Measurements from ENCODE around the gene CCDC3. TPM values are rescaled to one million over a fixed set of nuclear protein-coding genes. Genes with fewer than 3 reads are reported as not detected.

CCDC3 gene
- total RNA-seq, 1 donor from 2014 or later, result 4.7 TPM

DNA sequence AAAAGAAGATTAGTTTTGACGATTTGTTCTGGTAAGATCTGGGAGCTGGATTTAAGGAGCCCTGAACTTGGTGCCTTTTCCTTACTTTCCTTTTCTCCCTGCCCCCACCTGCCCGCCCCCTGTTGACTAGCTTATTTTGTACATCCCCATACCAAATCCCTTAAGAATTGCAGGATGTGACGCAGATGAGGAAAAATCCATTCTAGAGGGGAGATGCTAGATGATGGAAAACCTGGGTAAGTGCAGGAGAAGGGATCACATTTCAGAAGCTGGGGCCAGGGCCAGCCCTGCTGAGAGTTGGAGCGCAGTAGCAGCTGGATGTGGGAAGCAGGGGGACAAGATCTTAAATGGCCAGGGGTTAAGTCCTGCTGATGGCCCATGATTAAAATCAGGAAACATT, 93.9 kb downstream of the CCDC3 start:
- DNase-seq (ENCODE audit: missing footprints), result no peak
- ATAC-seq, result no peak
- intact Hi-C loops (cut with DNase I), result no loop called here

DNA sequence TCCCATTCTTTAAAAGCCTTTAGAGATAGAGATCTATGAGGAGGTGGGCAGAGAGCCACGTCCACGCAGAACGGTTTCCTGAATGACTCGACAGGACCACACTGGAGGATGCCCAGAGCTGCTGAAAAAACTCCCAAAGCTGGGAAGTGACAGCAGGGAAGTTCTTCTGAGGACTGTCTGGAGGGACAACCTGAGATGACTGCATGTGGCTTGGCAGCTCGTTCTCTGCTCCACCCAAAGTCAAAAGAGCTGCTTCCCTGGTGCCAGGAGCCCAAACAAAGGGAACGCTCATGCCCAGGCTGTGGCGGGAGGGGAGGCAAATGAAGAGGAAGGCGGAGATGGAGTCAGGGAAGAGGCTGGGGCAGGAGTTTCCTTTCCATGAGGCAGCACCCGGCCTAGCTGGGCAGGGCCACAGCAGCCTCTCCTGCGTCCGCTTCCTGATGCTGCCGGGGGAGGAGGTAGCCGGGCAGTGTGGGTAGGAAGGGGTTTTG, 95.4 kb downstream of the CCDC3 start:
- ATAC-seq, result no peak
- intact Hi-C loops (cut with DNase I), result no loop called here
- DNase-seq (ENCODE audit: missing footprints), result no peak

DNA sequence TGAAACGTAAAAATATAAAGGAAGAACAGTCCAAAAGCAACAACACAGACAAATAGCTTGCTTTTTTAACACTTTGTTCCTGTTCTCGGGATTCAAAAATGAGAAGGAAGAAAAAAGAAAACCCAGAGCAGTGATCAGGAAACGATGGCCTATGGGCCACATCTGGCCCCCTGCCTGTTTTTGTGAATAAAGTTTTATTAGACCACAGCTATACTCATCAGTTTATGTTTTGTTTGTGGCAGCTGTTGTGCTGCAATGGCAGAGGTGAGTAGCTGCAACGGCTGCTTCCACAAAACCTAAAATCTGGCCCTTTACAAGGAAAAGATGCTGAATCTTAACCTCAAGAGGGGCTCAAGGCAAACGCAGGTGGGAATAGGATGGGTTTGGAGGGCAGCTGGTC, 96.4 kb downstream of the CCDC3 start:
- DNase-seq (ENCODE audit: missing footprints) (no peak), ATAC-seq (no peak)
- intact Hi-C loops (cut with DNase I), result no loop called here

DNA sequence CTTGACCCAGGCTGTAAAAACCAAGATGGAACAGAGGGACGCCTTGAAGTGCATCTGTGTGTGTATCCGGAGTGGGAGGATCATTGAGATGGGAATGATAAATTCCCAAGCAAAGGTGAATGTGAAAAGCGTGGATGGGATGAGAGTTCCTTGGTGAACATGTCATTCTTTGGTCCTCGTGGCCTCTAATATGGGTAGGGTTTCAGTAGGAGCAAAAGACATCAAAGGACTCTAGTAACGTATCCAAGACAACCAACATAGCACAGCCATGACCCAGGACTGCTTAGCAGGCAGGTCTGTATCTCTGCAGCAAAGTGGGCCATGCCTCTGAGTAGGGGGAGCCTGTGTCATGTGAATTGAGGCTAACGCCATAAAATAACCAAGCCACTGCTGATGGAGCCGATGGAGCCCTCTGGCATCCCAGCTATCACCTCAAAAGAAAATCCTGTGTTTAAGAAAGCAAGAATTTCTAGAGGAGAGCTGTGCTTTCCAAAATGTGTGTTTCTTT, 98.6 kb downstream of the CCDC3 start:
- ATAC-seq (no peak), DNase-seq (ENCODE audit: missing footprints) (no peak)
- intact Hi-C loops (cut with DNase I), result loop anchor here (1.0 to 5.0 kb wide), 3 partner anchors 121 to 184 kb away; no protein-coding TSS in a partner anchor

DNA sequence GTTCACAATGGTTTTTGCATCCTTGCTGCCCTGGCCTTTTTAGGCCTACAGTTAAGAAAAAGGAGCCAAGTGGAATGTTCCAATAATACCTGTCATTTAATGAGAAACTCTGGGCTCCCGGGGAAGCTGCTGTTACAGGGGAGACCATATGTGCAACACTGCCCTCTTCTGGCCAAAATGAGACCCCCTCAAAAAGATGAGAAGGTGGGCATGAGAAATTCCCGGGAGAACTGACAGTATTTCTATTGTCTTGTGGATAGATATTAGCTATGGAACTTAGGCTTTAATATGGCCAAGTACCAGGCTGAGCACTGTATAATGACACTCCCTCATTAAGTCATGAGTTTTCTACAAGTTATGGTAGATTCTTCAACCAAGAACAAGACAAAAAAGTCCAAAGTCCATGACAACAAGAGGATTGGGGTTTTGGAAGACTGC, 99.4 kb downstream of the CCDC3 start:
- DNase-seq (ENCODE audit: missing footprints) (no peak), ATAC-seq (no peak)
- intact Hi-C loops (cut with DNase I), result loop anchor here (1.0 to 5.0 kb wide), 3 partner anchors 120 to 183 kb away; no protein-coding TSS in a partner anchor

DNA sequence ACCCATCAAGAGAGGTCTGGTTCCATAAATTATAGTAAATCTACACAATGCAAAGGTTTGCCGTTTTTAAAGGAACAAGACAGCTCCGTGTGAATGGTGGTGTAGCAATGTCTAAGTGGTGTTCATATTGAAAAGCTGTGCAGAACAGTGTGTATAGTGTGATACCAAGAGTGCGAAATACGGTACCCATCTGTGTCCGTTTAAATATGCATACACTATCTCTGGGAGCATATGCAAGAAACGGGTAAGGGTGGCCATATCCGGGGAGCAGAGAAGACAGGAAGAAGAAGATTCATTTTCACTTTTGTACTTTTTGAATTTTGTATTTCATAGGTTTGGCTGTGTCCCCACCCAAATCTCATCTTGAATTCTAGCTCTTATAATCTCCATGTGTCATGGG, 102.0 kb downstream of the CCDC3 start:
- ATAC-seq (no peak), DNase-seq (ENCODE audit: missing footprints) (no peak)
- intact Hi-C loops (cut with DNase I), result no loop called here

DNA sequence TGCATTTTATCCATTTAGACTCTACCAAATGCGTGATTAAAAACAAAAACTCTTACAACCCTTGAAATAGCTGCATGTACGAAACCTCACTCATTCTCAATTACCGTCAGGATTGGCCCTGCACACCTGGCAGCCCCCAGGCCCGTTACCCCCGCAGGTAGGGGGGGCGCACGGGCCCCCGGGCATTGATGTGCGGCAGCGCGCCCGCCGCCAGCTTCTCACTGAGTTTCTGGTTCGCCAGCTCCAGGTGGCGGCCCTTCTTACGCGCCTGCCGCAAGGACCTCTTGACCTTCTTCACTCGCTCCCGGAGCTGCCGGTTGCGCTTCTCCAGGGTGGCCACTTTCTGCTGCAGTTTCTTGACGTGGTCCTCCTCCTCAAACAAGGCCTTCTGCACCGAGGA, 103.2 kb downstream of the CCDC3 start:
- ATAC-seq, result no peak
- DNase-seq (ENCODE audit: missing footprints), result no peak
- intact Hi-C loops (cut with DNase I), result no loop called here

DNA sequence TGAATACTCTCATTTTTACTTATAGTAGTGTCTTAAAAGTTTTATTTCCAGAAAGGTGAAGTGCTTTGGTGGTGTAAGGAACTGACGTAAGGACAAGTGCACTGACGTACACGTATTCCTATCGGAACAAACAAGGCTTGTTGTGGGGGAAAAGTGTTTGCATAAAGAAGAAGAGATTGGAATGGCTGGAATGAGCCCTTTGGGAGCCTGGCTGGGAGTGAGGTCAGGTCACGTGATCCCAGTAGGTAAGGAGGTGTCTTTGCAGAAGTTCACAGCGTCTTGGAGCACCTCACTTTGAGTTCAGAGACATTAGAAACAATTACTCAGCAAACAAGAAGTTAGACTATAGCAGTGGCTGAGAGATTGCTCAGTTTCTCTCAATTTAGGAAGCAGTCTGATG, 104.2 kb downstream of the CCDC3 start:
- DNase-seq (ENCODE audit: missing footprints) (no peak), ATAC-seq (no peak)
- intact Hi-C loops (cut with DNase I), result no loop called here

DNA sequence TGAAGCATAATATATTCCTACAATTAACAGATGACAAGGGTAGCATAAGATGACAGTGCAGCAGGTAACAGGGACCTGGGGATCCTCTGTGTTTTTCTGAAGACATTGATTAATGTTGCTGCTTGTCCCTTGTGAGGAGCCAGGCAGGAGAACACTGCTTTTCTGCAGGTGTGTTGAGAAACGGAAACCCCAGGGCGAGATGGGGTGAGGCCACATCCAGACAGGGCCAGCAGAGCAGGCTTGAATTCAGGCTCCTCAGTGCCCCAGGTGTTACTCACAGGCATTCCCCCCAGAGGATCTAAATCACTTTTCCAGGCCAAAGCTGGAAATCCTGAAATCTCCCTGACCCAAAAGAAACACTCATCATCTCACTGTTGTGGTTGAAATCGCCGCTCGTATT, 105.3 kb downstream of the CCDC3 start:
- DNase-seq (ENCODE audit: missing footprints) (no peak), ATAC-seq (no peak)
- intact Hi-C loops (cut with DNase I), result no loop called here

DNA sequence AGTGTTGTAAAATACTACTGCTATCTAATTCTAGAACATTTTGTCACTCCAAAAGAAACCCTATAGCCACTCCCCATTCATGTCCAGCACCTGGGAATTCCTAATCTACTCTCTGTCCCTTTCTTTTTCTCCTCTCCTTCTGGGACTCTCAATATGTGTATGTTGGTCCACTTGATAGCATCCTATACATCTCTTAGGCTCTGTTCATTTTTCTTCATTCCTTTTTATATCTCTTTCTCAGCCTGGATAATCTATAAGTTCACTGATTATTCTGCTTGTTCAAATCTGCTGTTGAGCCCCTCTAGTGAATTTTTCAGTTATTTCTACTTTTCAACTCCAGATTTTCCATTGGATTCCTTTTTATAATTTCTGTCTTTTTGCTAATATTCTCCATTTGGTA, 108.6 kb downstream of the CCDC3 start:
- DNase-seq (ENCODE audit: missing footprints) (no peak), ATAC-seq (no peak)
- intact Hi-C loops (cut with DNase I), result no loop called here

DNA sequence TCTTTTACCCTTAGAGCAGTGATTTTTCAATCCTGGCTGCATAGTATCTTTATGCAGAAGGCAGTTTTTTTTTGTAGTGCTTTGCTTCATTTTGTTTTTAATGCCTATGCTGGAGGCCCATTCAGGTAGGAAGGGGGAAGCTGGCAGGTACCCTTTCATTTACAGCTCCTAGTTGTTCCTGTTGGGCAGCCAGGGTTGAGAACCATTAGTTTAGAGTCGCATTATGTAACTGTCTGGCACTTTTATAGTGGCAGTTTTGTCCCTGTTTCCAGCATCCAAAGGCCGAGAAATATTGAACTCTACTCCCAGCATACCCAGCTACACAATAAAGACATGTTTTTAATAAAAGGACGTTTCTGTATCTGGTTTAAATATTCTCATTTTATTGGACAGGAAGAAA, 110.6 kb downstream of the CCDC3 start:
- no peak for ATAC-seq
- DNase-seq (ENCODE audit: missing footprints), result no peak
- intact Hi-C loops (cut with DNase I), result no loop called here

DNA sequence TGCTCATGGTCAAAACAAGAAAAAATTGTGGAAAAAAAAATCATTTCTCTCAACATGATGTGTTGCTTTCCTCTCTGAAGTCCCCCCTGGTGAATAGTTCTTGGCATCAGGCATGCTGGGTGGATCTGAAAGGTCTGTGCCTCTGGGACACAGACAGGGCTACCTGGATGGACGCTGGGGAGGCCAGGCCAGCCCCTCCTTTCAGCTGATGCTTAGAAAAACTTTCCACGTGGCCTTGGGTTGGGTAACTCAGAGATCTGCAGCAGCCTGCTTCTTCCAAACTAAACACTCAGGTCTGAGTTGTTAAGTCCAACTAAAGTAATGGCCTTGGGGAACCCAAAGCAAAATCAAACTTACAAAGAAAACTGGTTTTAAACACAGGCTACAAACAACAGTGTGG, 113.0 kb downstream of the CCDC3 start:
- ATAC-seq, result no peak
- no peak for DNase-seq (ENCODE audit: missing footprints)
- intact Hi-C loops (cut with DNase I), result no loop called here

DNA sequence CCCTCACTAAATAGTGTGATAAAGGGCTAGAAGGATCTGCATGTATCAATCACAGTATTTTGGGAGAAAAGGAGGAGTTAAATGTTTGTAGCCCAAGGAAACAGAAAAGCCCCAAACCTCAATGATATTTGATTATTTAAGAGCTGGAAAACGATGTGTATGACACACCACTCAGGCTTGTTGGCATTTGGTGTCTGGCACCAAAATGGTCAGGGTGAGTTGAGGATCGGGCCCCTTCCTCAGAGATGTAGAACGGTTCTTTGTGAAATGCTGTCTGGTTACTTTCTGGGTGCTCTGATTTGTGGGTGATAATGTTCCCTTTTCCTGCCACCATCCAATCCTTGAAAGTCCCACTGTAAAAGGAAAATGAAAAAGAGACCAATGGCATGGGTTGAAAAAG, 113.7 kb downstream of the CCDC3 start:
- no peak for ATAC-seq
- intact Hi-C loops (cut with DNase I), result no loop called here
- DNase-seq (ENCODE audit: missing footprints), result no peak

DNA sequence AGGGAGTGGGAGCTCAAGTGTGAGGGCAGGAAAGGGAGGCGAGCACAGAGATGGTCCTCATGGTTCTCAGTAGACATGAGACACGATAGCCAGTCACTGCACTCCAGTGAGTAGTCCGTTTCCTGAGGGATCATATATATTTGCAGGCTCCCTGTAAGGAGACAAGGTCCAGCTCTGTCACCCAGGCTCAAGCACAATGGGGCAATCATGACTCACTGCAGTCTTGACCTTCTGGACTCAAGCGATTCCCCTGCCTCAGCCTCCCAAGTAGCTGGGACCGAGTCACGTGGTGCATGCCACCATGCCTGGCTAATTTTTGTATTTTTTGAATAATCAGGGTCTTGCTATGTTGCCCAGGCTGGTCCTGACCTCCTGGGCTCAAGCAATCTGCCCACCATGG, 116.7 kb downstream of the CCDC3 start:
- ATAC-seq (no peak), DNase-seq (ENCODE audit: missing footprints) (no peak)
- intact Hi-C loops (cut with DNase I), result no loop called here

DNA sequence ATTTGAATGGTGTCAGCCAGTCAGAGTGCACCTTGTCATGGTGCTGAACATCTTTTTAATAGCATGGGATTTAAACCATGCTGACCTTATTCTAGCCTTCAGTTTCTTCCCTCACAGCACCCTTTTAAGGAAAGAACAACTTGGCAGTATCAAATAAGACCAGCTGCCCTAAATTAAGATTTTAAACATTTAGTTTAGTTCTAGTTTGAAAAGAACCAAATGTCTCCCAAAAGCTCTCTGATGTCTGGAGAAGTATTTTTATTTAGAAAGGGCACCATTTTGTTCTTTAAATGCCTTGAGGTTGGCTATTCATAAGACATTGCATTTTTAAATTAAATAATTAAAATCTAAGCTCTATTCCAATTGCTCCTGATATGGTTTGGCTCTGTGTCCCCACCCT, 121.1 kb downstream of the CCDC3 start:
- no peak for DNase-seq (ENCODE audit: missing footprints)
- ATAC-seq, result no peak
- intact Hi-C loops (cut with DNase I), result no loop called here

DNA sequence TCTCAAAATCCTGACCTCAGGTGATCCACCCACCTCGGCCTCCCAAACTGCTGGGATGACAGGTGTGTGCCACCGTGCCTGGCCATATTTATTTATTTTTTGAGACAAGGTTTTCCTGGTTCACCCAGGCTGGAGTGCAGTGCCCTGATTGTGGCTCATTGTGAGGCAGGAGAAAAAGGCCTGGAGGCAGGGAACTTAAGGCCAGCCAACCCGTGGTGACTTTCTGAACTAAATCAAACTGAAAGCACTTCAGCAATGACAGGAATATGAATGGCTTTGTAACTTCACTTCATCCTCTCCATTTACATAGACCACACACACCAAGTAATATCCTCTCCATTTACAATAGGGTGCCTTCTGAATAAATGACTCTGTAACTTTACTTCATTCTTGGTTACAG, 124.4 kb downstream of the CCDC3 start:
- intact Hi-C loops (cut with DNase I), result no loop called here
- ATAC-seq, result no peak
- DNase-seq (ENCODE audit: missing footprints), result no peak

DNA sequence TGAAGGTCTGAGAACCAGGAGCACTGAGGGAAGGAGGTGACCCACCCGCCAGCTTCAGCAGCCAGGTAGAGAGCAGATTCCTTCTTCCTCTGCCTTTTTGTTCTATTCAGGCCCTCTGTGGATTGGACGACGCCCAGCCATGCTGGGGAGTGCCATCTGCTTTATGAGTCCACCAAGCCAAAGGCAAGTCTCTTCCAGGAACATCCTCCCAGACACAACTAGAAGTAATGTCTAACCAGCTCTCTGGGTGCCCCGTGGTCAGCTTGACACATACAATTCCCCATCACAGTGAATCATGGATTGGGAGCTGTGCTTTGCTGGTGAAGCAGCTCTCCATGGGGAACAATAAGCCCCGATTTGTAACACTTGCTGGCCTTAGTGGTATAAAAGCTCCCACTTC, 125.2 kb downstream of the CCDC3 start:
- DNase-seq (ENCODE audit: missing footprints) (no peak), ATAC-seq (no peak)
- intact Hi-C loops (cut with DNase I), result no loop called here

DNA sequence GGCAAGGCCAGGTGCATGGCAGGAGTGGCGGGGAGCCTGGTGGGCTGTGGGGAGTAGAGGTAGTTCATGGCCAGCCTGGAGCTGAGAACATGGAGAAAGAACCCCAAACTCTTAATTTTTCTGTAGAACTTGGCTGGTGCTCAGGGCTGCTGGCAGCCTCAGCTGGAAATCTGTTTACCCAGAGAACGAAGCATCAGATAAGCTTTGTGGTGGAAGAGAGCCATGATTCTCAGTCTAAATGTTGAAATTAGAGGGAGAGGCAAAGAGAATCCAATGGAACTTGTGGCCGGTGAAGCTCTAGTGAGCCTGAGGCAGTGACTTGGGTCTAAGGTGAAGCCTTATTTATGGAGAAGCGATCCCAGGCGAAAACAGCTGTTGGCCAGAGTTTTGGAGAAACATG, 126.4 kb downstream of the CCDC3 start:
- no peak for DNase-seq (ENCODE audit: missing footprints)
- peak; percentile 48 for ATAC-seq

DNA sequence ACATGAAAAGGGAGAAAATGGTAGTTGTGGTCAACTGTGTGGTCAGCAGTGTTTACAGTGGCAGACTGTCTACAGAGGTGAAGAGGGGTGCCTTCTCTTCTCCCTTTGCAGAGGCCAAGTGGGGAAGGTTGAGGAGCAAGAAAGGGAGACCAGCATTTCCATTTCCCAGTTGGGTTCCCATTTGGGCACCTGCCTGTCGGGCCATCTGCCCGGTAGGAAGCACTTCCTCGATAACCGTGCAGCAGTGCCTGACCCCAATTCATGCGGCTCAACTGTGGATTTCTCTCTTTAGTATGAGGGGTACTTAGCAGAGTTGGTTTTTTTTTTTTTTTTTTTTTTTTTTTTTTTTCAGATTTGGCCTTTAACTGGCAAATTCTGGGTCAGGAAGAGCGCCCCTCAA, 127.0 kb downstream of the CCDC3 start:
- ATAC-seq, result no peak
- no peak for DNase-seq (ENCODE audit: missing footprints)
- intact Hi-C loops (cut with DNase I), result no loop called here

More for the DNA sequence above, 126.4 kb downstream of the CCDC3 start:
- intact Hi-C loops (cut with DNase I), result no loop called here

DNA sequence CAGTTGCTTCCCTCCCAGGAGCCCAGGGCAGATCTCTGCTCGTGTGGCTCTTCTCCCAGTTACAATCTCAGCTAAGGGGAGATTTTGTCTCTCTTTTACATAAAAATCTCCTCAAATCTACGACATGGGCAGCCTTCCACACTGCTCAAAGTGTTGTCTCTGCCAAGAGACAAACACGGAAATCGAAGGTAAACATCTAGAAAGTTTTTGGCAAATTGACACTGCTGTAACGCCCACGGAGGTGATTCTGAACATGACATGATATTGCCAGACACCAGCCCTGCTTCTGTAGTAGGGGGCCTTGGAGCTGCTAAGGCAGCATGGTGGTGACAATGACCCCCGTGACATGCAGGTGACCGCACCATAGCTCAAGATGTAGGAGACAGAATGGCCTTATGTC, 128.3 kb downstream of the CCDC3 start:
- ATAC-seq, result no peak
- DNase-seq (ENCODE audit: missing footprints), result no peak
- intact Hi-C loops (cut with DNase I), result no loop called here

DNA sequence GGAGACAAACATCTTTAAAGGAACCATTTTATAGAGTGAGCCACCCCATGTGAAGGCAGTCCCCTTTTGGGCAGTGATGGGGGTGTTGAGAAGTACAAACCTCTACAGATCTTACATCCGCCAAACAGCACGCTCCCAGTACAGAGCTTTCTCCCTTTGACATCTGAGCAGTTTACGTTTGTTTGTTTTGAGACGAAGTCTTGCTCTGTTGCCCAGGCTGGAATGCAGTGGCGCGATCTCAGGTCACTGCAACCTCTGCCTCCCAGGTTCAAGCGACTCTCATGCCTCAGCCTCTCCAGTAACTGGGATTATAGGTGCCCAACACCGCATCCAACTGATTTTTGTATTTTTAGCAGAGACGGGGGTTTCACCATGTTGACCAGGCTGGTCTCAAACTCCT, 128.9 kb downstream of the CCDC3 start:
- no peak for ATAC-seq
- intact Hi-C loops (cut with DNase I), result no loop called here
- no peak for DNase-seq (ENCODE audit: missing footprints)

Measured in Right ventricle myocardium inferior (tissue), 1 donor.